Stomach (tissue), 4 donors: ENCODE results near the gene FRY.

Source experiments
- CTCF ChIP-seq, 7 experiments: fragments of 450-650 bp in 4 of 7; fragments of 200-600 bp in 3 of 7; sonication (generic) in 3 of 7; IDR thresholded peaks; one replicate each; pipeline ENCODE4 v1.5.1; 2016 to 2019; ENCODE audit warnings: antibody characterized with exemption in 7 of 7, control low read depth in 2 of 7, mild to moderate bottlenecking in 1 of 7
- EP300 ChIP-seq: sonication (generic); formaldehyde crosslinking; IDR thresholded peaks from one replicate; pipeline ENCODE4 v1.6.1; 2017; ENCODE audit warnings: antibody characterized with exemption
- POLR2A ChIP-seq, 4 donors: fragments of 450-650 bp; IDR thresholded peaks; one replicate each; pipeline ENCODE4 v1.6.1; 2016; ENCODE audit warnings: antibody characterized with exemption in 4 of 4, control low read depth in 2 of 4, mild to moderate bottlenecking in 1 of 4, moderate library complexity in 1 of 4
- POLR2AphosphoS5 ChIP-seq, 3 donors: sonication (generic); formaldehyde crosslinking; IDR thresholded peaks; one replicate each; pipeline ENCODE4 v1.6.1; 2016; ENCODE audit warnings: antibody characterized with exemption in 3 of 3

- TF ChIP-seq CTCF (IDR thresholded peaks at IDR 0.05) (no peak), POLR2AphosphoS5 (IDR thresholded peaks at IDR 0.05) (no peak), EP300 (no peak), POLR2A (IDR thresholded peaks at IDR 0.05) (no peak)
These were observed 265.6 kb downstream of the FRY start for GRCh38 chr13:32297206-32297605.
